Amniotic epithelial cell (primary cell): ENCODE measurements around the gene ATP10B.
"Not testable (repeated sequence)": the region's sequence is repeated elsewhere in the genome, so short reads cannot be mapped to it uniquely, and the experiment has no call there.

ENCODE experiments used
- DNase-seq: peaks from one replicate; pipeline ENCODE4 v3.0.0-alpha.2; 2010; ENCODE audit warnings: low read depth

The ATP10B gene, protein sequence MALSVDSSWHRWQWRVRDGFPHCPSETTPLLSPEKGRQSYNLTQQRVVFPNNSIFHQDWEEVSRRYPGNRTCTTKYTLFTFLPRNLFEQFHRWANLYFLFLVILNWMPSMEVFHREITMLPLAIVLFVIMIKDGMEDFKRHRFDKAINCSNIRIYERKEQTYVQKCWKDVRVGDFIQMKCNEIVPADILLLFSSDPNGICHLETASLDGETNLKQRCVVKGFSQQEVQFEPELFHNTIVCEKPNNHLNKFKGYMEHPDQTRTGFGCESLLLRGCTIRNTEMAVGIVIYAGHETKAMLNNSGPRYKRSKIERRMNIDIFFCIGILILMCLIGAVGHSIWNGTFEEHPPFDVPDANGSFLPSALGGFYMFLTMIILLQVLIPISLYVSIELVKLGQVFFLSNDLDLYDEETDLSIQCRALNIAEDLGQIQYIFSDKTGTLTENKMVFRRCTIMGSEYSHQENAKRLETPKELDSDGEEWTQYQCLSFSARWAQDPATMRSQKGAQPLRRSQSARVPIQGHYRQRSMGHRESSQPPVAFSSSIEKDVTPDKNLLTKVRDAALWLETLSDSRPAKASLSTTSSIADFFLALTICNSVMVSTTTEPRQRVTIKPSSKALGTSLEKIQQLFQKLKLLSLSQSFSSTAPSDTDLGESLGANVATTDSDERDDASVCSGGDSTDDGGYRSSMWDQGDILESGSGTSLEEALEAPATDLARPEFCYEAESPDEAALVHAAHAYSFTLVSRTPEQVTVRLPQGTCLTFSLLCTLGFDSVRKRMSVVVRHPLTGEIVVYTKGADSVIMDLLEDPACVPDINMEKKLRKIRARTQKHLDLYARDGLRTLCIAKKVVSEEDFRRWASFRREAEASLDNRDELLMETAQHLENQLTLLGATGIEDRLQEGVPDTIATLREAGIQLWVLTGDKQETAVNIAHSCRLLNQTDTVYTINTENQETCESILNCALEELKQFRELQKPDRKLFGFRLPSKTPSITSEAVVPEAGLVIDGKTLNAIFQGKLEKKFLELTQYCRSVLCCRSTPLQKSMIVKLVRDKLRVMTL (N-terminal part only)

DNA sequence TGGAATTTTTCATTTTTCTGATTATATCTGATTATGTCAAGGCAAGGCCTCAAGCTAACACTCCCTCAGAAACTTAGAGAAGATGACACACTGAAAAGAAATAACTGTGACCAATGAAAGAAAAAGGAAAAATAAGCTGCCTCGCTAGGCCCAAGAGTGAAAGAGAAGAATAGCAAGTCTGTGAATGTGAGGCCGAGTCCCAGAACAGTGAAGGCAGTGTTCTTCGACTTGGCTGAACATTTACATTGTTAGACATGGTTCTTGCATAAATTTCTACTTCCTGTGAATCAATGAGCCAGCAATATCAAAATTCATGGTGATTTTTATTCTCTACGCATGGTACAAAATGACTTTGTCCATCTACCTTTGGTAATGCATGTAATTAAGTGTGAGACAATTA, at the start of gene ATP10B:
Gene ATP10B, minus strand, starts transcription at position 163 of the 400 bp plus-strand sequence. CDS start 164,137 bp downstream, outside the sequence.
- no peak for DNase-seq

DNA sequence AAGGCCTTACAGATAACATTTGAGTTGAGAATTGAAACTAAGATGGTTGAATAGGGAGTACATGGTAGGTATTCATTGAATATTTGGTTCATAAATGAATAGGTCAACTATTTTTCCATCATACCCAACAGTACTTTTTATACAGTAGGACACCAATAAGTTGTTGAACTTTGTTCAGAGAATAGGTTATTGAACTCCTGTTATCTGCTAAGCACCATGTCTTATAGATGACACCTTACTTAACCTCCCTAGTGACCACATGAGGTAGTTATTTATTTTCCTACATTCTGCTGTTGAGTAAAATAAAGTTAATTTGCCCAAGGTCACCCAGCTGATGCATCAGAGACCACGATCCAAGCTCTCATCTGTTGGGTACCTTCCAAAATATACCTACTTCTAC, 49.6 kb upstream of the ATP10B start:
- DNase-seq: no peak

GRCh38 chr5:160899735-160900134, 47.7 kb upstream of the ATP10B start:
- no peak for DNase-seq

GRCh38 chr5:160893180-160893964, 41.4 kb upstream of the ATP10B start:
- DNase-seq: not testable (repeated sequence)

GRCh38 chr5:160887780-160888179, 35.8 kb upstream of the ATP10B start:
- no peak for DNase-seq

GRCh38 chr5:160873560-160874200, 21.7 kb upstream of the ATP10B start:
- DNase-seq: not testable (repeated sequence)

GRCh38 chr5:160869989-160870521, 18.0 kb upstream of the ATP10B start:
- DNase-seq: no peak

DNA sequence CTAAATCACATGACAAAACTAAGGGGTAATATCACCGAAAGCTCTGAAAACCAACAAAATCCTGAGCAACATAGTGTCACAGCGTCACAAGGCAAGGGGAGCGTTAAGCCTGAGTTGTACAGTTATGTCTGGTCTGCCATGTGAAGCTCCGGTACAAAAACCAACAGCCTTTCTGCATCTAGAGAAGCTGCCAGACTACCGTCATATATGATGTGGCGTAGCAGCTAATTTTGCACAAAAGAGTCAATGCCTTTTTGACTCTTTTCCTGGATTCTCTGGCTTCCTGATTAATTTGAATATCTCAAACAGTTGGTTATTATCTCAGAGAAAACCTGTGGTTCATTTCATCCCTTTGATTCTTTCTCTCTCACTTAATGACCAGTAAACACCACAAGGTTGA, 16.0 kb upstream of the ATP10B start:
- no peak for DNase-seq

- no peak for DNase-seq
Observed at GRCh38 chr5:160851451-160851850, 560 bp downstream of the ATP10B start.

DNA sequence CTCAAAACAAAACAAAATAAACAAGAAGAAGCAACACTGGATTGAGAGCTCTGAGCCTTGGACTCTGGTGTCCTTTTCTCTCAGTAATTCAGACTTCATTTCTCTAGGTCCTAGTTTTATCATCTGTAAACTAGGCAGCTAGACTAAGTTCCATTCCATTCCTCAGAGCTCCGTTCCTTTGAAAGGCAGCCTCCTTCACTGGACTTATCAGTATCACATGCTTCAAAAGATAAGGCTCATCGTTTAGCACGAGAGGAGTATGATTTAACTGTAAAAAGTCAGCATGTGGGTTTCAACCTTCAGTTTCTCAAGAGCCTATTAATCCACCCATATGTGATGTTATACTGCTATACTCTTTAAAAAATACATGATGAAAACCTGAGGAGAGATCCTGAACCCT, 1.6 kb downstream of the ATP10B start:
- no peak for DNase-seq

- DNase-seq: no peak
Observed at GRCh38 chr5:160847526-160848085, 4.4 kb downstream of the ATP10B start.

DNA sequence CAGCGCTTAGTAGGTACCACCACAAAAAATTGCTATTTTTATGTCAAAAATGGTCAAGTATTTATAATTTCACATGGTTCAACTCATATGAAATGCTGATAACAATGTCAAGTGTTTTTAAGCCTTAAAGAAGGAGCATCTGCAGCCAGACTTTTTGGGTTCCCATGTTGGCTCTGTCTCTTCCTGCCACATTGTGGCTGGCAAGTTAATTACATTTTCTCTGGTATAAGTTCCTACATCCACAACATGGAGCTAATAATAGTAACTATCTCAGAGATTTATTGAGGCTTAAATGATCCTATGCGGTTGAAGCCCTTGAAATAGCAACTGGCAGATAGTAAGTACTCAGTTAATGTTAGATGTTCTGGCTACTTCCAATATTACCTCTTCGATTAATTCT, 5.4 kb downstream of the ATP10B start:
- no peak for DNase-seq

DNA sequence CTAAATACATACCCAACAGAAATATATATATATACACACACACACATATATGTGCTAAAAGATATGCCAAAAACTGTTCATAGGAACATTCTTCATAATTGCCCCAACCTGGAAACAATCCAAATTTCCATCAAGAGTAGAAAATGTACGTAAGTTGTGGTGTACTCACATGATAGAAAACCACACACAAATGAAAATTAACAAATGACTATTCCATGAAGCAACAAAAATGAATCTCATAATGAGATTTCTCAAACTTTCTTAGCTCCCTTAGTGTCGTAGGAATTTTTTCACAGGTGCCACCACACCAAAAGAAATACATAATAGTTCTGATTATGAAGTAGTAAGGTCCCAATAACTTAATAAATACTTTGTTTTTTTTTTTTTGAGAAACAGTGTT, 7.8 kb downstream of the ATP10B start:
- DNase-seq: no peak

DNA sequence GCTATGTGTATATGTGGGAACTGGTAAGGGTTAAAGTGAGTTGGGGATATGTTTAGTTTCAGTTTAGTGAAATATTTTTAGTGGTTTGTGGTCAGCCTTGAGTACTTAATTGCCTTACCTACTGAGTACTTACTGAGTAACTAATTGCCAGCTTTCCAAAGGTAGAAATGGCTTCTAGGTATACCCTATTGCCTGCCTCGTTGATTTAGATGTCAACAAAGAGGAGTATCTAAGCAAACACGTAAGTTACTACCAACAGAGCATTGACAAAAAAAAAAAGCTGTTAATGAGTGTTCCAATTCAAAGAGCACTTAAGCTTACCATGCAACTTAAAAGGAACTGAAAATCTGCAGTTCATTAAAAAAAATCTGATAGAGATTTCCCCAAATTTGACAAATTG, 8.8 kb downstream of the ATP10B start:
- no peak for DNase-seq

DNA sequence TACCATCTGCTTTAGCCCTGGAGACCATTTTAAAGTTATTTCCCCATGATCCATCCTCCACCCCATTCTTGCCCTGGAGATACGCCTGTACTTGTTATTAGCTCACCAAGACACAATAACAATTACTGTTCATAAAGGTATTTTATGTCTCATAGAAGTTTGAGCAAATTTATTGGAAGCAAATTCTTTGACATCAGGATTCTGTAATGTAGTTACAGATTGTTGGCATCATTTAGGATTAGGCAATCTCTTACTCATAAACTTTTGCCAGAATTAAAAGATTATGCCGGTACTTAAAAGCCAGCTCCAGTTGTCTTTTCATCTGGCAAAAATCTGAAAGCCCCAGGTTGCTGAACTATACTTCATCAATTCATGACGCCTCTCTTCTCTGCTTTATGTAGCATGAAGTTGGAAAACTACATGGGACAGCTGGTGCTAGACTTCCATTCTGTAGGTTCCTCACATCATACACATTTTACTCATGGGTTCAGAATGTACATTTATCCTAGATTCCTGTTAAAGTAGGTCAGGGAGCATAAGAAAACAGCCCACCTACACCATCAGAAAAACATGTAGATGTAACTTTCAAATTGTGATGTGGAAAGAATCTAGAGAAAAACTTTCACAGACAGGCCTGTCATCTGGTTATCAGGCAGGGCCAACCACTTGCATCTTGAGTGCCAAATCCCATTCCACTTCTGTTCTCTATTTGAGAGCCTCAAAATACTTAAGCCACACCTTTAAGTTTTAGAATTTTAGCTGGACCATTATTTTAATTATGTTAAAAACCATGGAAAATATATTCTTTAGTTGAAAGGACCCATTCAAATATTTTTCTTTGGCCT, 14.0 kb downstream of the ATP10B start:
- no peak for DNase-seq

DNA sequence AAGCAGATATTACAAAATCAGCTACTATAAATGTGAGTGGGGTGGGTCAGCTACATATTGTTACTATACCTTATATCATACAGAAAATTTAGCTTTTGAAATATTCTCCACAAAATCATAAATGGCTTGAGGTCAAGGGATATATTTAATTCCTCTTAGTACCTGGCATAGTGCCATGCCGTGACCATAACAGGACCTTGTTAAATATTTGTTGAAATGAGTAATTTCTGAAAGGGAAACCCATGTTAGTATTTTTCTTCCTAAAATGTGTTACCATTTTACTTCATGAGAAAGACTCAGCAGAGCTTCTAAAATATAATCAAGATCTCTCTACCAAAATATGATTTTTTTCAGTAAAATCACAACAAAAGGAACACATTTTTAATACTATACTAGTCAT, 14.8 kb downstream of the ATP10B start:
- no peak for DNase-seq

- no peak for DNase-seq
Observed at GRCh38 chr5:160835818-160836528, 16.0 kb downstream of the ATP10B start.

DNA sequence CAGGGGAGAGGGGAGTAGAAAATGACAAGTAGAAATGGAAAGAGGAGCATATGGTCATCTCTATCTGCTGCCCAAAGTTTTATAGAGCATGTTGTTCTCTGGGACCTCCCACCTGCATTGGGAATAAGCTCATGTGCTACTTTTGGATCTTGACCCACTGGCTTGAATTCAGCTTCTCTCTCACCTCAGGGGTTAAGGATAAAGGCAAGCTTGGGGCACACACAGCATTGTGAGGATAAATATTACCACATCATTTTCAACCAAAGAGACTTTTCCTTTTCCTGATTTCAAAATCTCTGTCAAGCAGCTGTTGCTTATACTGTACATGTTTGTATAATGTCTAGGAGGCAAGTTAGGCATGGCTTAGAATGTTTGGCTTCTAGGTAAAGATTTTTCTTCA, 16.6 kb downstream of the ATP10B start:
- no peak for DNase-seq

GRCh38 chr5:160833806-160834205, 18.2 kb downstream of the ATP10B start:
- no peak for DNase-seq
